ENCODE results near the gene AKIRIN2. TPM values are rescaled to one million over a fixed set of nuclear protein-coding genes. Genes with fewer than 3 reads are reported as not detected.

Gene AKIRIN2
- total and polyA plus RNA-seq, 2 of the 13 experiments (the other 11 are each of a cell fraction or from before 2014, with no cell fraction given) = 15.6 to 23.4 TPM

GRCh38 chr6:87699576-87699975, 2.5 kb downstream of the AKIRIN2 start:
- Histone ChIP-seq H3K27me3 (ENCODE audit: control insufficient read depth in 1 of 2, insufficient read depth in 2 of 2, low read length in 2 of 2) (no peaks in the 10 kb centered on the region; a peak in 1 of 5 replicates), H3K27ac (ENCODE audit: extremely low read length, insufficient read depth, low read length) (peak overlapping the region; percentile 15), H2AFZ (ENCODE audit: low read length) (no peak overlapping the region), H3K9me3 (ENCODE audit: low read length) (no peaks in the 10 kb centered on the region), H3K4me2 (ENCODE audit: low read depth, low read length) (peak overlapping the region; percentile 70), H4K20me1 (ENCODE audit: insufficient read depth, low read length) (peaks cover 45% of the 10 kb centered on the region), H3K4me3 (replicated peaks in 1 of 3; ENCODE audit: insufficient read depth in 1 of 3, low read depth in 2 of 3, low read length in 3 of 3) (peak overlapping the region; percentile 72 to 97 (median 94)), H3K4me1 (ENCODE audit: insufficient read depth, low read length) (peaks cover 51% of the 10 kb centered on the region), H3K9ac (ENCODE audit: insufficient read depth, low read depth, low read length) (peak overlapping the region; percentile 98), H3K36me3 (replicated peaks in 1 of 2; ENCODE audit: control insufficient read depth in 1 of 2, insufficient read depth in 2 of 2, low read length in 2 of 2) (no peaks in the 10 kb centered on the region; a peak in 2 of 5 replicates), H3K79me2 (ENCODE audit: insufficient read depth, low read length) (peaks cover 72% of the 10 kb centered on the region)
- in situ Hi-C loops (cut with HindIII; ENCODE audit: extremely low pct_ligation_motif_present, low pct_unique_long_range_greater_than_20kb) = no loop called here
- no peak for ATAC-seq
- intact Hi-C loops (cut with micrococcal nuclease; ENCODE audit: unreplicated experiment) = loop anchor here (2.0 kb wide), 1 partner anchor 109 kb away; the partner anchor contains the start of gene ORC3
- WGBS (ENCODE audit: low lambda C conversion rate) = 0% methylated on average over 4 of the region's 4 CpGs
- no TSS peak for BruUV-seq (replicated peaks)
- TF ChIP-seq RBFOX2 (IDR thresholded peaks at IDR 0.05; ENCODE audit: low read depth, low read length) = peak; percentile 18; the same call in 1 of the 2 replicates
- TF ChIP-seq ZFP41 (CRISPR knock-in tag; IDR thresholded peaks at IDR 0.05; ENCODE audit: borderline replicate concordance) = no peak
- DNase-seq (ENCODE audit: low spot score) = no peak
- FAIRE-seq = no peak
- ChIA-PET POLR2A (interaction anchor here (0.7 kb wide), 1 partner anchor 8 kb away, joined by 3 read pairs; no protein-coding TSS in a partner anchor), CTCF (ENCODE audit: low intra/inter-chr PET ratio, low total read pairs) (no interaction called here)

- Histone ChIP-seq H3K27ac (ENCODE audit: extremely low read length, insufficient read depth, low read length) (no peak overlapping the region), H4K20me1 (ENCODE audit: insufficient read depth, low read length) (peaks cover 55% of the 10 kb centered on the region), H3K9ac (ENCODE audit: insufficient read depth, low read depth, low read length) (peak overlapping the region; percentile 98), H3K27me3 (ENCODE audit: control insufficient read depth in 1 of 2, insufficient read depth in 2 of 2, low read length in 2 of 2) (no peaks in the 10 kb centered on the region; a peak in 1 of 5 replicates), H3K4me1 (ENCODE audit: insufficient read depth, low read length) (peaks cover 53% of the 10 kb centered on the region), H3K4me3 (replicated peaks in 1 of 3; ENCODE audit: insufficient read depth in 1 of 3, low read depth in 2 of 3, low read length in 3 of 3) (peak overlapping the region; percentile 72 to 97 (median 94); a peak in 5 of 6 replicates), H3K9me3 (ENCODE audit: low read length) (no peaks in the 10 kb centered on the region), H3K79me2 (ENCODE audit: insufficient read depth, low read length) (peaks cover 82% of the 10 kb centered on the region), H2AFZ (ENCODE audit: low read length) (no peak overlapping the region), H3K36me3 (replicated peaks in 1 of 2; ENCODE audit: control insufficient read depth in 1 of 2, insufficient read depth in 2 of 2, low read length in 2 of 2) (no peaks in the 10 kb centered on the region; a peak in 2 of 5 replicates), H3K4me2 (ENCODE audit: low read depth, low read length) (peak overlapping the region; percentile 70)
- DNase-seq (ENCODE audit: low spot score) (no peak), ATAC-seq (no peak), FAIRE-seq (no peak)
- POLR2A ChIA-PET = interaction anchor here (0.7 to 1.7 kb wide), 2 partner anchors 74 to 86 kb away, joined by 3 to 4 read pairs; no protein-coding TSS in a partner anchor
- in situ Hi-C loops (cut with HindIII; ENCODE audit: extremely low pct_ligation_motif_present, low pct_unique_long_range_greater_than_20kb) = no loop called here
- CTCF ChIA-PET (ENCODE audit: low intra/inter-chr PET ratio, low total read pairs) = no interaction called here
- intact Hi-C loops (cut with micrococcal nuclease; ENCODE audit: unreplicated experiment) = loop anchor here (2.0 kb wide), 1 partner anchor 108 kb away; the partner anchor contains the start of gene ORC3
- no TSS peak for BruUV-seq (replicated peaks)
- 19% methylated on average over 2 of the region's 2 CpGs for WGBS (ENCODE audit: low lambda C conversion rate)
- no peak for TF ChIP-seq ZNF230 (CRISPR knock-in tag; IDR thresholded peaks at IDR 0.05)
- TF ChIP-seq ZNF609 (CRISPR knock-in tag; IDR thresholded peaks at IDR 0.05; ENCODE audit: borderline replicate concordance) = no peak
- no peak for TF ChIP-seq CSRNP2 (CRISPR knock-in tag; conservative IDR thresholded peaks at IDR 0.05; ENCODE audit: low read depth)
- TF ChIP-seq HMG20B (CRISPR knock-in tag; conservative IDR thresholded peaks at IDR 0.05) = no peak
- no peak for TF ChIP-seq AKAP8 (CRISPR knock-in tag; IDR thresholded peaks at IDR 0.05)
- TF ChIP-seq NFRKB (IDR thresholded peaks at IDR 0.05) = no peak
- TF ChIP-seq ZBTB14 (CRISPR knock-in tag; IDR thresholded peaks at IDR 0.05) = no peak
- no peak for TF ChIP-seq ZNF10 (CRISPR knock-in tag; IDR thresholded peaks at IDR 0.05; ENCODE audit: borderline replicate concordance, low read depth)
Measured at GRCh38 chr6:87698547-87699006, 3.5 kb downstream of the AKIRIN2 start.
